ENCODE data around the gene ENTR1.

The ENTR1 gene

GRCh38 chr9:136364942-136365774 lies 45.3 kb downstream of the ENTR1 start:
- H3K36me3 ChIP-seq (ENCODE audit: control insufficient read depth in 2 of 2, insufficient read depth in 1 of 2, low read length in 2 of 2) = no peaks in the 10 kb centered on the region
- ChIA-PET POLR2A (interaction anchor here (0.8 to 1.0 kb wide), 2 partner anchors 11 to 17 kb away, joined by 3 read pairs; no protein-coding TSS in a partner anchor), CTCF (interaction anchor here (0.5 to 2.3 kb wide), 4 partner anchors 26 to 225 kb away, joined by 3 to 9 read pairs (median 6); no protein-coding TSS in a partner anchor)
- no peaks in the 10 kb centered on the region; the same call in 1 of the 2 replicates for H3K4me1 ChIP-seq (ENCODE audit: control insufficient read depth, insufficient read depth, low read length)
- H3K27ac ChIP-seq (ENCODE audit: extremely low read depth, low read depth, low read length) = no peak overlapping the region
- H3K9me3 ChIP-seq (ENCODE audit: control insufficient read depth, insufficient read depth, low read depth, low read length) = no peaks in the 10 kb centered on the region
- no peak overlapping the region for H3K4me3 ChIP-seq (ENCODE audit: low read depth, low read length)
- TF ChIP-seq ZNF121 (tag by site-specific recombination; IDR thresholded peaks at IDR 0.05) (peak; percentile 61; the same call in 1 of the 2 replicates), GLIS2 (tag by site-specific recombination; IDR thresholded peaks at IDR 0.05) (peak; percentile 27; the same call in 1 of the 2 replicates), ZNF830 (tag by site-specific recombination; IDR thresholded peaks at IDR 0.05; ENCODE audit: low read depth) (no peak), KLF17 (tag by site-specific recombination; IDR thresholded peaks at IDR 0.05) (no peak), ZBTB11 (tag by site-specific recombination; conservative IDR thresholded peaks at IDR 0.05; ENCODE audit: low read depth) (no peak), RBAK (tag by site-specific recombination; IDR thresholded peaks at IDR 0.05) (no peak), SP7 (tag by site-specific recombination; IDR thresholded peaks at IDR 0.05) (no peak), ZNF670 (tag by site-specific recombination; IDR thresholded peaks at IDR 0.05; ENCODE audit: low read depth) (no peak), PATZ1 (tag by site-specific recombination; IDR thresholded peaks at IDR 0.05) (0 out of 2 replicates have a peak, but pooled peaks have one; percentile 11), ZNF658 (tag by site-specific recombination; IDR thresholded peaks at IDR 0.05) (no peak), SP3 (tag by site-specific recombination; IDR thresholded peaks at IDR 0.05) (no peak), KLF1 (tag by site-specific recombination; IDR thresholded peaks at IDR 0.05) (0 out of 2 replicates have a peak, but pooled peaks have one; percentile 13), BCL6B (tag by site-specific recombination; IDR thresholded peaks at IDR 0.05) (no peak), ZNF221 (tag by site-specific recombination; IDR thresholded peaks at IDR 0.05; ENCODE audit: borderline replicate concordance) (no peak), ZNF132 (tag by site-specific recombination; IDR thresholded peaks at IDR 0.05; ENCODE audit: borderline replicate concordance) (no peak), BCL11B (tag by site-specific recombination; IDR thresholded peaks at IDR 0.05; ENCODE audit: low read depth) (no peak), EGR2 (tag by site-specific recombination; IDR thresholded peaks at IDR 0.05; ENCODE audit: low read depth) (no peak), GLIS1 (tag by site-specific recombination; IDR thresholded peaks at IDR 0.05) (0 out of 2 replicates have a peak, but pooled peaks have one; percentile 16), ZNF692 (tag by site-specific recombination; IDR thresholded peaks at IDR 0.05) (no peak), ATF2 (tag by site-specific recombination; IDR thresholded peaks at IDR 0.05; ENCODE audit: low read depth) (no peak), ZNF514 (tag by site-specific recombination; IDR thresholded peaks at IDR 0.05) (no peak), MEIS1 (CRISPR knock-in tag; IDR thresholded peaks at IDR 0.05; ENCODE audit: borderline replicate concordance) (no peak)

All from HEK293 (cell line).